K562 (cell line): ENCODE data around the gene GPHA2. TPM values are rescaled to one million over a fixed set of nuclear protein-coding genes. Genes with fewer than 3 reads are reported as not detected.

Experiments used
- ARNT ChIP-seq, 2 experiments: fragments of 450-650 bp; IDR thresholded peaks; 2 replicates each; pipeline ENCODE4 v1.6.1; 2016; ENCODE audit warnings: mild to moderate bottlenecking in 1 of 2
- ATF1 ChIP-seq, 2 experiments: fragments of 450-650 bp in 1 of 2; IDR thresholded peaks; 2 replicates each; pipeline ENCODE4 v1.6.1; 2016; ENCODE audit warnings: missing compliant biosample characterization in 1 of 2, missing genetic modification characterization in 1 of 2
- ATF4 ChIP-seq: fragments of 450-650 bp; formaldehyde crosslinking; IDR thresholded peaks from 2 replicates; pipeline ENCODE4 v1.4.0; 2022; ENCODE audit warnings: mild to moderate bottlenecking, moderate library complexity
- EHMT2 ChIP-seq: fragments of 450-650 bp; IDR thresholded peaks from 2 replicates; pipeline ENCODE4 v1.6.1; 2018; ENCODE audit warnings: antibody characterized with exemption
- ELF4 ChIP-seq: fragments of 450-650 bp; formaldehyde crosslinking; IDR thresholded peaks from 2 replicates; pipeline ENCODE4 v1.4.0; 2022; ENCODE audit warnings: missing genetic modification characterization
- FOXA1 ChIP-seq: fragments of 450-650 bp; IDR thresholded peaks from 2 replicates; pipeline ENCODE4 v1.6.1; 2016; ENCODE audit warnings: mild to moderate bottlenecking, borderline replicate concordance
- ID3 ChIP-seq, 2 experiments: fragments of 250-450 bp in 1 of 2; fragments of 450-650 bp in 1 of 2; sonication (Bioruptor Pico) in 1 of 2; IDR thresholded peaks; 2 replicates each; pipeline versions ENCODE4 v1.6.1 to v1.8.0; 2016 to 2021; ENCODE audit warnings: mild to moderate bottlenecking in 2 of 2, moderate library complexity in 2 of 2, missing compliant biosample characterization in 1 of 2, missing genetic modification characterization in 1 of 2
- JUND ChIP-seq, 2 experiments: IDR thresholded peaks; 2 replicates in 1 of 2; 3 replicates in 1 of 2; pipeline ENCODE4 v1.6.1; 2011; ENCODE audit warnings: borderline replicate concordance in 2 of 2, low read depth in 2 of 2, low read length in 2 of 2, improper control_type of control experiment in 1 of 2, missing biosample characterization in 1 of 2, missing genetic modification characterization in 1 of 2, missing genetic modification reagents in 1 of 2
- KLF16 ChIP-seq: IDR thresholded peaks from 2 replicates; pipeline ENCODE4 v1.6.1; 2016; ENCODE audit warnings: antibody characterized with exemption
- MED1 ChIP-seq: sonication (generic); formaldehyde crosslinking; IDR thresholded peaks from 2 replicates; pipeline ENCODE4 v1.8.1; 2023; ENCODE audit warnings: missing genetic modification reagents, borderline replicate concordance
- NCOA4 ChIP-seq: fragments of 450-650 bp; IDR thresholded peaks from 2 replicates; pipeline ENCODE4 v1.6.1; 2018; ENCODE audit warnings: mild to moderate bottlenecking; ENCODE audit not compliant: partially characterized antibody
- NELFE ChIP-seq: IDR thresholded peaks from 2 replicates; pipeline ENCODE4 v1.6.1; 2011; ENCODE audit warnings: mild to moderate bottlenecking; ENCODE audit not compliant: insufficient read depth, insufficient read length
- NR2C1 ChIP-seq, 2 experiments: fragments of 450-650 bp; IDR thresholded peaks; 2 replicates each; pipeline ENCODE4 v1.6.1; 2017; ENCODE audit warnings: mild to moderate bottlenecking in 2 of 2, antibody characterized with exemption in 1 of 2, inconsistent platforms in 1 of 2, missing compliant biosample characterization in 1 of 2, missing genetic modification characterization in 1 of 2
- NR2C2 ChIP-seq, 2 experiments: fragments of 200-800 bp in 1 of 2; sonication (Bioruptor generic) in 1 of 2; sonication (generic) in 1 of 2; formaldehyde crosslinking in 1 of 2; IDR thresholded peaks; 2 replicates each; pipeline versions ENCODE4 v1.6.1 to v1.8.0; 2016 to 2022; ENCODE audit warnings: mild to moderate bottlenecking in 1 of 2, missing compliant biosample characterization in 1 of 2, missing genetic modification characterization in 1 of 2, missing genetic modification reagents in 1 of 2
- PTBP1 ChIP-seq: fragments of 200-400 bp; formaldehyde crosslinking; IDR thresholded peaks from 2 replicates; pipeline ENCODE4 v1.6.1; 2017; ENCODE audit warnings: low read depth, low read length
- RFX1 ChIP-seq: fragments of 450-650 bp; IDR thresholded peaks from 2 replicates; pipeline ENCODE4 v1.6.1; 2016; ENCODE audit warnings: mild to moderate bottlenecking, moderate library complexity
- TAF1 ChIP-seq: IDR thresholded peaks from 2 replicates; pipeline ENCODE4 v1.6.1; 2011; ENCODE audit warnings: mild to moderate bottlenecking, low read length, moderate library complexity; ENCODE audit not compliant: insufficient read depth, control insufficient read depth, severe bottlenecking; ENCODE audit errors: extremely low read depth
- TARDBP ChIP-seq: fragments of 450-650 bp; IDR thresholded peaks from 2 replicates; pipeline ENCODE4 v1.6.1; 2016
- TOE1 ChIP-seq, 2 experiments: fragments of 450-650 bp in 1 of 2; sonication (generic) in 1 of 2; formaldehyde crosslinking in 1 of 2; IDR thresholded peaks; 2 replicates each; pipeline versions ENCODE4 v1.7.1 to v1.8.0; 2016 to 2022; ENCODE audit warnings: borderline replicate concordance in 2 of 2, mild to moderate bottlenecking in 2 of 2, antibody characterized with exemption in 1 of 2, inconsistent platforms in 1 of 2, low read depth in 1 of 2, missing genetic modification reagents in 1 of 2, moderate library complexity in 1 of 2
- ZNF384 ChIP-seq: IDR thresholded peaks from 2 replicates; pipeline ENCODE4 v1.6.1; 2012; ENCODE audit warnings: low read depth, low read length, improper control_type of control experiment
- ZNF511 ChIP-seq: sonication (generic); formaldehyde crosslinking; IDR thresholded peaks from 2 replicates; pipeline ENCODE4 v1.8.0; 2022; ENCODE audit warnings: mild to moderate bottlenecking, missing genetic modification reagents
- ZNF740 ChIP-seq, 3 experiments: fragments of 200-800 bp in 1 of 3; sonication (Bioruptor generic) in 1 of 3; sonication (generic) in 1 of 3; formaldehyde crosslinking in 1 of 3; IDR thresholded peaks; 2 replicates each; pipeline versions ENCODE4 v1.6.1 to v1.8.0; 2016 to 2022; ENCODE audit warnings: mild to moderate bottlenecking in 2 of 3, missing compliant biosample characterization in 2 of 3, missing genetic modification characterization in 2 of 3, missing genetic modification reagents in 1 of 3
- polyA plus RNA-seq, 8 experiments: library from polyadenylated mRNA; depleted of rRNA in 4 of 8; stranded (reverse) in 5 of 8; unstranded in 3 of 8; fragments of >200 nt; fragmentation: Nextera tagmentation in 2 of 8; fragmentation: Illumina TruSeq in 1 of 8; extraction: Ambion mirVana in 2 of 8; extraction: Trizol in 1 of 8; gene quantifications; 2 replicates each; pipeline versions ENCODE4 v1.2.1 to v1.2.3, GENCODE V29; 2011 to 2014; ENCODE audit warnings: inconsistent platforms in 1 of 8, missing spikeins in 1 of 8
- total RNA-seq, 7 experiments: library from RNA; depleted of rRNA in 6 of 7; stranded (reverse); fragments of >200 nt in 6 of 7; fragmentation: Illumina TruSeq in 2 of 7; extraction: Trizol in 2 of 7; gene quantifications; 2 replicates each; pipeline versions ENCODE4 v1.2.1 to v1.2.3, GENCODE V29; 2011 to 2021; ENCODE audit warnings: low replicate concordance in 1 of 7

Gene GPHA2
- total and polyA plus RNA-seq, 9 of the 15 experiments (the other 6 are each of a cell fraction or from before 2014, with no cell fraction given) = 0.17 to 0.22 TPM; not detected in 7

GRCh38 chr11:64888729-64889511, 46.8 kb downstream of the GPHA2 start (continued):
- TF ChIP-seq TARDBP (peak; percentile 89; the same call in 1 of the 2 replicates), NR2C2 (CRISPR knock-in tag; IDR thresholded peaks at IDR 0.05) (no peak), NR2C2 (tag; IDR thresholded peaks at IDR 0.05) (peak; percentile 21; the same call in 1 of the 2 replicates), ARNT (IDR thresholded peaks at IDR 0.05) (peak; percentile 84 to 92; a peak in 3 of 4 replicates), ATF1 (CRISPR knock-in tag; IDR thresholded peaks at IDR 0.05) (no peak), ATF1 (tag; IDR thresholded peaks at IDR 0.05) (peak; percentile 67), JUND (IDR thresholded peaks at IDR 0.05; ENCODE audit: borderline replicate concordance, low read depth, low read length) (peak; percentile 92), JUND (tag; IDR thresholded peaks at IDR 0.05; ENCODE audit: borderline replicate concordance, low read depth, low read length) (peak; percentile 89; the same call in 2 of the 3 replicates), FOXA1 (no peak), RFX1 (no peak), KLF16 (peak; percentile 97), NELFE (no peak), ELF4 (CRISPR knock-in tag) (no peak; the same call in 1 of the 2 replicates), TAF1 (peak; percentile 27), NR2C1 (IDR thresholded peaks at IDR 0.05) (peak; percentile 61; the same call in 1 of the 2 replicates), NR2C1 (tag; IDR thresholded peaks at IDR 0.05) (peak; percentile 35; the same call in 1 of the 2 replicates), PTBP1 (0 out of 2 replicates have a peak, but pooled peaks have one; percentile 68), MED1 (CRISPR knock-in tag) (no peak), EHMT2 (peak; percentile 51; the same call in 1 of the 2 replicates), ZNF511 (CRISPR knock-in tag) (no peak), NCOA4 (no peak), ATF4 (CRISPR knock-in tag) (no peak; the same call in 1 of the 2 replicates), ZNF740 (CRISPR knock-in tag; IDR thresholded peaks at IDR 0.05) (peak; percentile 59; the same call in 1 of the 2 replicates), ZNF740 (tag; IDR thresholded peaks at IDR 0.05) (no peak), ID3 (CRISPR knock-in tag; IDR thresholded peaks at IDR 0.05) (no peak), ID3 (tag; IDR thresholded peaks at IDR 0.05) (peak; percentile 79; the same call in 1 of the 2 replicates), ZNF384 (0 out of 2 replicates have a peak, but pooled peaks have one; percentile 18), TOE1 (IDR thresholded peaks at IDR 0.05; ENCODE audit: borderline replicate concordance) (peak; percentile 89), TOE1 (CRISPR knock-in tag; IDR thresholded peaks at IDR 0.05; ENCODE audit: borderline replicate concordance, low read depth) (no peak)
